Stimulated activated CD4-positive, alpha-beta T cell treated with anti-CD3 and anti-CD28 coated beads, TNF-alpha, amount 100 ng/mL, for 4 hours (primary cell): ENCODE data around the gene ACSBG1.
"Not testable (repeated sequence)": the region's sequence is repeated elsewhere in the genome, so short reads cannot be mapped to it uniquely, and the experiment has no call there.

Experiments
- DNase-seq, 3 experiments: peaks; one replicate each; pipeline ENCODE4 v3.0.0-alpha.2; 2020; ENCODE audit warnings: low read depth in 3 of 3

The ACSBG1 gene

DNA sequence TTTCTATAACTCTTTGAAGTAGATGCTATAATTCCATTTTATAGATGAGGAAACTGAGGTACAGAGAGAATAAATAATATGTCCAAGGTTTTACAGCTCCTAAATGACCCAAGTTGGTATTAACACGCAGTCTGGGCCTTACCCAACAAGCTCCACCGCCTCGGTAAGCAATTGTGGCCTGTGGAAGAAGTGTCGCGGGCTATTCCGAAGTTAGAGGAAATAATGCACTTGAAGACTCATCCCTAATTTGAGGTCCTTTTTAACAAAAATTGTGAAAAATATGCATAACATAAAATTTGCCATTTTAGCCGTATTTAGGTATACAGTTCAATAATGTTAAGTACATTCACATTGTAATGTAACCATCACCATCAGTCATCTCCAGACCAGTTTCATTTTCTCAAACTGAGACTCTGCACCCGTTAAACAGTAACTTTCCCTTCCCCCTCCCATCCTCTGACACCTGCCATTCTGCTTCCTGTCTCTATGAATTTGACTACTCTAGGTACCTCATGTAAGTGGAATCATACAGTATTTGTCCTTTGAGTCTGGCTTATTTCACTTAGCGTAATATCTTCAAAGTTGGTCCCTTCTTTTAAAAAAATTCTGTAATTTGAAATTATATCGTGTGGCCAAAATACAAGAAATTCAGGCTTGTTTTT, 67.0 kb downstream of the ACSBG1 start:
- no peak for DNase-seq

DNA sequence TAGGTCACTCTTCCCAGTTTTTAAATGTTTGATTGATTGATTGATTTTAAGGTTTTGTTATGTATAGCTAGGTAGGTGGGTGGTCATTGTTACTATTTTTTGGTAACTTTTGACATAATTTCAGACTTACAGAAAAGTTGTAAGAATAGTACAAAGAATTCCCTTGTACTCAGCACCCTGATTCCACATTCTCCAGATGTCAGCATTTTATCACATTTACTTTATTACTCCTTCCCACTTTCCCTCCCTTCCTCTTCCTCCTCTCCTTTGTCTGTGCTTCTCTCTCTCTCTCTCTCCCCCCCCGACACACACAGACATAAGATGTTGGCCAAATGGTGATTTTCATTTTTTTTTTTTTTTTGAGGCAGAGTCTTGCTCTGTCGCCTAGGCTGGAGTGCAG, 70.4 kb downstream of the ACSBG1 start:
- DNase-seq, result no peak

DNA sequence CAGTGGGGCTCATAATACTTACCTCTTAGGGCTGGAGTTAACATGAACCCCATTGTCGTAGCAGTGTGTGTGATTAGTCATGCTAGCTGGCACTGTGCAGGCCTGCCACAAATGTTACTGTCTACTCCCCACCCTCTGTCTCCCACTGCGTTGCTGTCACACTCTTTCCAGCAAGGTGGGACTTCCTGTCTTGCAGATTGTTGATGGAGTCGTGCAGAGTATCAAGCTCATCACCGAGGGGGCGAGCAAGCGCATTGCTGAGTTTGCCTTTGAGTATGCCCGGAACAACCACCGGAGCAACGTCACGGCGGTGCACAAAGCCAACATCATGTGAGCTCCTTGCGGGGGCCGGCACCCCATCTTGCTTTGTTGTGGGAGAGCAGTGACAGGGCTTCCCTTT, 72.3 kb downstream of the ACSBG1 start:
- peak in 1 of 3 experiments; percentile 9 for DNase-seq

DNA sequence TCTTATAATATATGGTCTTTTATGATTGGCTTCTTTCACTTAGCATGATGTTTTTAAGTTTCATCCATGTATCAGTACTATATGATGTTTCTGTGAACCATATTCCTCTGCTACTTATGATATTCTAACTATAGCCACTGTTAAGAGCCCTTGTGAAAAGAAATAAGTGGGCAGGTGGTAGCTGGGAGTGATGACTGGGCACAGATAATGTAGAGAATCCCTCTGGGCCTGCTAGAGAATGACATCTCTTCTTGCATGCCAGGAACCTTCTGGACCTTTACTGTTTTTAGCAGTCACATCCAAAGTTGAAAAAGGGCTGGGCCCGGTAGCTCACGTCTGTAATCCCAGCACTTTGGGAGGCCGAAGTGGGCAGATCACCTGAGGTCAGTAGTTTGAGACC, 75.0 kb downstream of the ACSBG1 start:
- no peak for DNase-seq

DNA sequence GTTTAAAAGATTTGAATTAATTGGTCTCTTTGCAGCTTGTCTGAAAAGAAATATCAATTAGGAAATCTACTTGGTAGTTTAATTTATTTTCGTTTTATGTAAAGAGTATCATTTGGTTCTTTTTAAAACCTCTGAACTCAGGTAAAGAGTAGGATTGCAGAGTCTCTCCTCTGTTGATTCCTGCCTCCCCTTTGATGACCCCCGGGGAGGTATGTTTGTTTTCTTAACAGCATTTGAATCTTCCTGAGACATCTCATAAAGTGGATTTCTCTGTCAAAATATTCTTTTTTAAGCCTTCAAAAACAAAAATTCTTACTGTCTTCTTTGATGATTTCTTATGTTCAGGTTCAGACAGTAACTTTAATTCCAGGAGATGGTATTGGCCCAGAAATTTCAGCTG, 77.2 kb downstream of the ACSBG1 start:
- DNase-seq, result no peak

- no peak for DNase-seq
These were observed 77.7 kb downstream of the ACSBG1 start for GRCh38 chr15:78156653-78157052.

- no peak for DNase-seq
These were observed 78.9 kb downstream of the ACSBG1 start for GRCh38 chr15:78155355-78155939.

DNA sequence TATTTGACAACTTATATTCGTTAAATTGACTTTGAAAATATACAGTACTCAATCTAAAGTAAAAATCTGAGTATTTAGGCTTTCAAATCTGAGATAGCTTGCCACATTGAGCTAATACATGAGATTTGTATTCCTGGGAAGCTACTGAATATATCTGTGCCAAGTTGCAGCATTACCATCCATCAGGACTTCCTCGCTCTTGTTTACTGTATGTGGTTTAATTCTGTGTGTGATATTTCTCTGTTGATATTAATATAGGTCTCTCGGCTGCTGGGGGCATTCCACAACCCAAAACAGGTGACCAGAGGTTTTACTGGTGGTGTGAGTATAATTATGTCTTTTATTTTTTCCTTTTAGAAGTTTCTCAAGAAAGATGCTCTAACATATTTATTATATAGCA, 79.4 kb downstream of the ACSBG1 start:
- DNase-seq, result no peak

- not testable (repeated sequence) for DNase-seq
These were observed 83.3 kb downstream of the ACSBG1 start for GRCh38 chr15:78151075-78151474.

DNA sequence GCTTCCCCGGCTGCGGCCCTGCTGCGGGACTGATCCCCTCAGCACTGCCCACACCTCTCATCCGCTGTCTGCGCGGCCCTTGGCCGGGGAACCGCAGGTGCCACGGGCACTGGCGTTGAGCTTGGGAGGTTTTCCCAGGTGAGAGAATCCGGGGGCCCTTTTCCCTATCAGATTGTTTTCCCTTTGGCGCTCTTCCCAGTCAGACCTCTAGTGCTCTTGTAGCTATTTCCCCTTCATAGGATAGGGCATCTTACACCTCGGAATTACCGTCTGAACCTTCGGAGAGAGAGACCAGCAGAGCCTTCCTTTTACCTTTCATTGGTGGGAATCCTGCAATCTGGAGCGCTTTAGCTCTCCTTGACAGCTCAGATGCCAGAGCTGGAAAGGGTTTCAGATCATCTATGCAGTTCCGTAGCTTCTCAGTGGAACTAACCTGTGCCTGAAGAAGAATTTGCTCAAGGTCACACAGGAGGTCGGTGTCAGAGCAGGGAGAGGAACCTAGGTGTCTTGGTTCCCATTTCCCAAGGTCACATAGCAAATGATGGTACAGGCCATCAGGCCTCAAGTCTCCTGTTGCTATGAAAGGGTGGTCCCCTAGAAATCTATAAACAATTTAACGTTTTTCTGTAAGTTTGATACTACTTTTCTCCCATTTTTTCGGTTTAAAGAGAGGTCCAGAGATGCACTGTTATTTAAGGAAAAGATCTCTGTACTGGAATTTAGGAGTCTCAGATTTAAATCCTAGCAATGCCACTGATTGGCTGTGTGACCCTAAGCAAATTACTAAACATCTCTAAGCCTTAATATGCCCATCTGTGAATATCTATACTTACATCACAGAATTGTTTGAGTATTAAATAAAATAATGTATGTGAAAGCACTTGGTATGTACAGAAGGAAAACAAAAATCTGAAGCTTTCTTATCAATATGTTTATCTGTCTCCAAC, 84.3 kb downstream of the ACSBG1 start:
- no peak for DNase-seq

DNA sequence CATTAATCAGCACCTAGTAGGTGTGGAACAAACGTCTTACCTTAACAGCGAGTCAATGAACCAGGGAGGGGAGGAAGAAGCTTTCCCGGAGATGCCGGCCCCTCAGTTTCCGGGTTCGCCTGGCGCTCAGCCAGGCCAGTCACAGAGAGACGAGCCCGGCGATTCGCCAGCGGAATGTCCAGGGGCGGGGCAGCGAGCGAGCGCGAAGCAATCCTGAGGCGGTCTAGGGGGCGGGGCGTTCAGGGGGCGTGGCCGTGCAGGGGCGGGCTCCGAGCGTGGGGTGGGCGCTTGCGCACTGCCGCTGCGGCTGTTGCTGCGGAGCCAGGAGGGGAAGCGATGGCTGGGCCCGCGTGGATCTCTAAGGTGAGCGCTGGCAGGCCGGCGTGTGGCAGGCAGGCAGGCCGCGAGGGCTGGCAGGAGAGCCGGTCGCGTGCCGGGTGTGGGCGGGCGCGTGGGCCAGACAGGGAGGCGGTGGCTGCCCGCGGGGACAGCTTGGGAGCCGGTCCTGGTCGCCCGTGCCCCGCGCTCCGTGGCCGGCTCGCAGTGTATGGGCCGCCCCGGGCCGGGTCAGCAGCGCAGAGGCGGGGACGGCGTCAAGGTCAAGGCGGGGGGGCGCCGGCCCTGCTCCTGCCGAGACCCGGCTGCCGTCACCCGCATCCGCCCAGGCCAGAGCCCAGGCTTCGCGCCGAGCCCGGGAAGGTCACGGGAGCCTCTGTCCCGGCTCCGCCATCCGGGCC, 85.1 kb downstream of the ACSBG1 start, which contains the start of gene IDH3A:
Gene IDH3A, plus strand, starts transcription at position 295 of the 737 bp plus-strand sequence. Its CDS starts 42 bp downstream, at position 337.
- peak; percentile 99 to 100 (median 100) for DNase-seq

DNA sequence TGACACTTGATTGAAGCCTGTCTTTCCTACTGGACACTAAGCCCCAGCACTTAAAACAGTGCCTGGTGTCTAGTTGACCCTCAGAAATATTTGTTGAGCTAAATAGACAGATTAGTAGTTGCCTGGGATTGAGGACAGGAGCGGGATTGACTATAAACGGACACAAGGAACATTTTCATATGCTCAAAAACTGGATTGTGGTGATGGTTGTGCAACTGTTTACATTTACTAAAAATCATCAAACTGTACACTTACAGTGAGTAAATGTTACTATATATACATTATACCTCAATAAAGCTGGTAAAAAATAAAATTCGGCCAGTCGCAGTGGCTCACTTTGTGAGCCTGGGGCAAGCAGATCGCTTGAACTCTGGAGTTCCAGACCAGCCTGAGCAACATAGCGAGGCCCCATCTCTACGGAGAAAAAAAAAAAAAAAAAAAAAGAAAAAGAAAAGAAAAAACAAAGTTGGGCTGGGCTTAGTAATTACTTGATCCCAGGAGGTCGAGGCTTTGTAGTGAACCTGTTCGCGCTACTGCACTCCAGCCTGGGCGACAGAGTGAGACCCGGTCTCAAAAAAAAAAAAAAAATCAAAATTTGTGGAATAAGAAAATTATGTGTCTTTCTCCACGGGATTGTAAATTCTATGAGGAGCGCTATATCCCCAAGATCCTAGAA, 85.8 kb downstream of the ACSBG1 start:
- DNase-seq, result no peak

DNA sequence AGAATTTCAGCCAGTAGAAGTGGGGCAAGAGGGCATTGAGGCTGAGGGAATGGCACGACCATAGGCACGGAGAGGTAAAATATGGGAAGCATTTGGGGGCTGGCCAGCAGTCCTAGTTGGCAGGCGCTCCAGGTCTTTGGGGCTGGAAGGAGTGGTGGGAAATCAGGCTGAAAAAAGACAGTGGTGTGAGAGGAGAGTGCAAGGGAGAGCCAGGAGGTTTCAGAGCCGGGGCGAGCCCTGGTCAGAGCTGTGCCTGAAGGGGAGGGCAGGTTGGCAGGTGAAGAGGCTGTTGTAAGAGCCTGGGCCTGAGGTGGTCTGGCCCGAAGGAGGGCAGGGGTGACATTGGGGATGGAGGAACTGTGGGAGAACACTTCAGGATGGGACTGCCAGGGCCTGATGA, 86.8 kb downstream of the ACSBG1 start:
- no peak for DNase-seq

DNA sequence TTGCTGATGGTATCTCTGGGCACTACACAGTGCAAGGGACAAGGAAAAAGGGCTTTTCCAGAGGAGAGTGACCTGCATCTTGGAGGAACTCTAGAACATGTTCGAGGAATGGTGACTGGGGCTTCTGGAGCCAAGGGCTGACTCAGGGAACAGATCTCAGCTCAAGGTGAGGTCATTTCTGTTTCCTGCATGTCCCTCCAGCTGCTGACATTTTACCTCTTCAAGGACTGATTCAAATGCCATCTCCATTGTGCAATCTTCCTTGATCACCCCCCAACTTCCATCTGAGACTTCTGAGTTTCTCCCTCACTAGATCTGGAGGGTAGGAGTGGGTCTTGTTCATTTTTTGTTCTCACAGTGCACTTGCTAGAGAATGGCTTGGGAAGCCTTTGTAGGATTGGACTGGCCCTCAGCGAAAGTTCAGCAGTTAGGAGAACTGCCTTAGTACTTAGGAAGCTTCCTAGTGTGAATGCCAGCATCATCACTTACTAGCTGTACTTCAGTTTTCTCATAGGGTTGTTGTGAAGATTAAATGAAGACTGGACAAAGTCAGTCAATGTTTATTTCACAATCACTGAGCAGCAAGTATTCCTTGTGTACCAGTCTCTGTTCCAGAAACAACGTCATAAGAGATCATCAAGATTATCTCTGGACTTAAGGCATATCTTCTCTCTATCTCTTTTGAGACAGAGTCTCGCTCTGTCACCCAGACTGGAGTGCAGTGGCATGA, 87.8 kb downstream of the ACSBG1 start:
- no peak for DNase-seq

GRCh38 chr15:78142332-78142731, 92.0 kb downstream of the ACSBG1 start:
- no peak for DNase-seq

GRCh38 chr15:78140292-78140691, 94.1 kb downstream of the ACSBG1 start:
- no peak for DNase-seq

DNA sequence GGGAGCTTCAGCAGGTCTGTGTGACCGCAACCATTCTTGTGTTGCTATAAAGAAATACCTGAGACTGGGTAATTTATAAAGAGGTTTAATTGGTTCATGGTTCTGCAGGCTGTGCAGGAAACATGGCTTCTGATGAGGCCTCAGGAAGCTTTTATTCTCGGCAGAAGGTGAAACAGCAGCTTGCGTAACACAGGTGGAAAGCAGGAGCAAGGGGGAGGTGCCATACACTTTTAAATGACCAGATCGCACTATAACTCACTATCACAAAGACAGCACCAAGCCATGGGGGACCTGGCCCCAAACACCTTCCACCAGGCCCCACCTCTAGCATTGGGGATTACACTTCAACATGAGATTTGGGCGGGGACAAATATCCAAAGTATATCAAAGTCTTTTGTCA, 94.8 kb downstream of the ACSBG1 start:
- no peak for DNase-seq

GRCh38 chr15:78133801-78134200, 100.6 kb downstream of the ACSBG1 start:
- no peak for DNase-seq

DNA sequence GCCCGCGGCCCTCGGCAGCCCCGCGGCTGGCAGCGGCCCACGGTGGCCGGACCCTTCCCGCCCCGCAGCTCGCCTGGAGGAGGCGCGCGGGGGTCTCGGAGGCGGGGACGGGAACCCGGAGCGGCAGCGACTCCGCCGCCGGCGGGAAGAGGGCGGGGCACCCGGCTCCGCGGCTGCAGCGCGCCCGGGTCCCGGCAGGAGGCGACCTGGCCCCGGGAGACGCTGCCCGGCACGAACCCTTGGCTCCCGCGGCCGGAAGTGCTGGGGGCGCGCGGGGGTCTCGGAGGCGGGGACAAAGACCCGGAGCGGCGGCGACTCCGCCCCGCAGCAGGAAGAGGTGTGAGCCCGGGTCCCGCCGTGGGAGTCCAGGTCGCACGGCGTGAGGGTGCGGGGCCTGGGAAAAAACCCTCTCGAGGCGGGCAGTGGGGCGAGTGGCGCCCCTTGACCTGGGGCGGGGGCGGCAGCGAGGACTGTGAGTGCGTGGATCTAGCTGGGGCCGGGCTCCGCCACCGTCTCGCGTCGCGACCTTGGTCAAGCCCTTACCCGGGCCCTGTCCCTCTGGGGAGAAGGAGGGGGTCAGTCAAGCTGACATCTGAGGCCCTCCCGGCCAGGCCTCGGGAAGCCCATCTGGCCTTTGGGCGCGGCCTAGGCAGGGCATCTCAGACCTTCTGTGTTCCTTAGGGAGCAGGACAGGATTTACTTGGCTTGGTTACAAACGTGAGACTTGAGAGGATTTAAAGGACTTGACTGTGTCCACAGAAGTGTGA, 102.9 kb downstream of the ACSBG1 start, which contains the start of gene CIB2:
Gene CIB2, minus strand, starts transcription at position 151 of the 767 bp plus-strand sequence. CDS start 230 bp downstream, outside the sequence.
- peak; percentile 58 to 69 (median 68) for DNase-seq
